Effector memory CD4-positive, alpha-beta T cell (primary cell): Measurements from ENCODE around the gene NGFR.
"Not testable (repeated sequence)": the region's sequence is repeated elsewhere in the genome, so short reads cannot be mapped to it uniquely, and the experiment has no call there.

Experiments used
- DNase-seq, 3 donors: peaks; one replicate each; pipeline ENCODE4 v3.0.0-alpha.2; 2020
- H3K27ac ChIP-seq: 2 replicates; pipeline ENCODE4 v1.7.0; 2013; ENCODE audit warnings: mild to moderate bottlenecking, low read length, moderate library complexity; ENCODE audit not compliant: insufficient read depth, poor library complexity, severe bottlenecking
- H3K27me3 ChIP-seq: replicated peaks from 2 replicates; pipeline ENCODE4 v1.7.0; 2013; ENCODE audit warnings: mild to moderate bottlenecking, low read length; ENCODE audit not compliant: insufficient read depth, control insufficient read depth, poor library complexity, severe bottlenecking
- H3K36me3 ChIP-seq: 2 replicates; pipeline ENCODE4 v1.7.0; 2013; ENCODE audit warnings: mild to moderate bottlenecking, low read length, moderate library complexity; ENCODE audit not compliant: control insufficient read depth, insufficient read depth
- H3K4me1 ChIP-seq: 2 replicates; pipeline ENCODE4 v1.7.0; 2013; ENCODE audit warnings: low read length, mild to moderate bottlenecking; ENCODE audit not compliant: control insufficient read depth, insufficient read depth, poor library complexity, severe bottlenecking
- H3K4me3 ChIP-seq: 2 replicates; pipeline ENCODE4 v1.7.0; 2013; ENCODE audit warnings: low read length, low read depth, mild to moderate bottlenecking; ENCODE audit not compliant: insufficient read depth, poor library complexity, severe bottlenecking
- H3K9me3 ChIP-seq: 2 replicates; pipeline ENCODE4 v1.7.0; 2013; ENCODE audit warnings: mild to moderate bottlenecking, low read length, moderate library complexity; ENCODE audit not compliant: control insufficient read depth

NGFR gene

GRCh38 chr17:49496183-49496866 is 1.2 kb downstream of the NGFR start:
- H3K36me3 ChIP-seq = no peaks in the 10 kb centered on the region
- H3K9me3 ChIP-seq = no peaks in the 10 kb centered on the region
- H3K27ac ChIP-seq = no peak overlapping the region
- peaks cover 30% of the 10 kb centered on the region for H3K27me3 ChIP-seq
- peak; percentile 62 to 71 (median 66) for DNase-seq
- peak overlapping the region; percentile 60 for H3K4me3 ChIP-seq
- H3K4me1 ChIP-seq = peaks cover 33% of the 10 kb centered on the region

- Histone ChIP-seq H3K4me1 (peaks cover 33% of the 10 kb centered on the region), H3K27me3 (peaks cover 33% of the 10 kb centered on the region), H3K9me3 (no peaks in the 10 kb centered on the region), H3K36me3 (no peaks in the 10 kb centered on the region), H3K4me3 (peak overlapping the region; percentile 60), H3K27ac (no peak overlapping the region)
- DNase-seq = no peak
Measured at GRCh38 chr17:49496867-49497147, 1.7 kb downstream of the NGFR start.

GRCh38 chr17:49497148-49498028 is 2.3 kb downstream of the NGFR start:
- Histone ChIP-seq H3K4me1 (peaks cover 33% of the 10 kb centered on the region), H3K36me3 (no peaks in the 10 kb centered on the region), H3K27me3 (peaks cover 33% of the 10 kb centered on the region), H3K27ac (no peak overlapping the region), H3K4me3 (peak overlapping the region; percentile 60), H3K9me3 (no peaks in the 10 kb centered on the region)
- no peak for DNase-seq

GRCh38 chr17:49498029-49498615 is 3.0 kb downstream of the NGFR start:
- H3K27me3 ChIP-seq = peaks cover 33% of the 10 kb centered on the region

GRCh38 chr17:49501496-49501895 is 6.4 kb downstream of the NGFR start:
- H3K4me1 ChIP-seq = peaks cover 19% of the 10 kb centered on the region
- peaks cover 43% of the 10 kb centered on the region for H3K27me3 ChIP-seq
- no peak for DNase-seq

More at GRCh38 chr17:49498029-49498615, 3.0 kb downstream of the NGFR start:
- Histone ChIP-seq H3K27ac (no peak overlapping the region), H3K9me3 (no peaks in the 10 kb centered on the region), H3K4me3 (peak overlapping the region; percentile 60), H3K4me1 (peaks cover 33% of the 10 kb centered on the region), H3K36me3 (no peaks in the 10 kb centered on the region)
- DNase-seq = no peak

GRCh38 chr17:49502254-49502653 is 7.2 kb downstream of the NGFR start:
- DNase-seq = no peak
- no peaks in the 10 kb centered on the region for H3K36me3 ChIP-seq
- H3K27me3 ChIP-seq = peaks cover 43% of the 10 kb centered on the region
- no peaks in the 10 kb centered on the region for H3K9me3 ChIP-seq
- peaks cover 11% of the 10 kb centered on the region for H3K4me1 ChIP-seq
- H3K4me3 ChIP-seq = no peak overlapping the region
- H3K27ac ChIP-seq = no peak overlapping the region

More at GRCh38 chr17:49501496-49501895, 6.4 kb downstream of the NGFR start:
- H3K9me3 ChIP-seq = no peaks in the 10 kb centered on the region
- no peak overlapping the region for H3K27ac ChIP-seq
- no peaks in the 10 kb centered on the region for H3K36me3 ChIP-seq
- no peak overlapping the region for H3K4me3 ChIP-seq

- not testable (repeated sequence) for H3K4me3 ChIP-seq, H3K36me3 ChIP-seq, H3K27ac ChIP-seq, H3K4me1 ChIP-seq, H3K9me3 ChIP-seq, DNase-seq
- H3K27me3 ChIP-seq = peaks cover 42% of the 10 kb centered on the region
Measured at GRCh38 chr17:49502680-49503079, 7.6 kb downstream of the NGFR start.

- DNase-seq = no peak
- H3K36me3 ChIP-seq = no peaks in the 10 kb centered on the region
- no peak overlapping the region for H3K27ac ChIP-seq
- H3K4me1 ChIP-seq = no peaks in the 10 kb centered on the region
- no peaks in the 10 kb centered on the region for H3K9me3 ChIP-seq
- H3K4me3 ChIP-seq = no peak overlapping the region
- peaks cover 34% of the 10 kb centered on the region for H3K27me3 ChIP-seq
Measured at GRCh38 chr17:49504369-49504768, 9.3 kb downstream of the NGFR start.

GRCh38 chr17:49505854-49506253 is 10.8 kb downstream of the NGFR start:
- no peaks in the 10 kb centered on the region for H3K4me1 ChIP-seq
- no peaks in the 10 kb centered on the region for H3K9me3 ChIP-seq
- DNase-seq = no peak
- H3K36me3 ChIP-seq = no peaks in the 10 kb centered on the region
- H3K4me3 ChIP-seq = no peak overlapping the region
- no peak overlapping the region for H3K27ac ChIP-seq
- peaks cover 32% of the 10 kb centered on the region for H3K27me3 ChIP-seq

- DNase-seq = no peak
- H3K9me3 ChIP-seq = no peaks in the 10 kb centered on the region
- H3K4me3 ChIP-seq = no peak overlapping the region
- peaks cover 28% of the 10 kb centered on the region for H3K27me3 ChIP-seq
- no peaks in the 10 kb centered on the region for H3K4me1 ChIP-seq
- H3K36me3 ChIP-seq = no peaks in the 10 kb centered on the region
- H3K27ac ChIP-seq = no peak overlapping the region
Measured at GRCh38 chr17:49506282-49506681, 11.2 kb downstream of the NGFR start.
